ENCODE data around the gene DGKG. TPM values are rescaled to one million over a fixed set of nuclear protein-coding genes. Genes with fewer than 3 reads are reported as not detected.

DGKG gene
- polyA plus RNA-seq, 3 donors = 4.2 to 9.2 (median 4.3) TPM

DNA sequence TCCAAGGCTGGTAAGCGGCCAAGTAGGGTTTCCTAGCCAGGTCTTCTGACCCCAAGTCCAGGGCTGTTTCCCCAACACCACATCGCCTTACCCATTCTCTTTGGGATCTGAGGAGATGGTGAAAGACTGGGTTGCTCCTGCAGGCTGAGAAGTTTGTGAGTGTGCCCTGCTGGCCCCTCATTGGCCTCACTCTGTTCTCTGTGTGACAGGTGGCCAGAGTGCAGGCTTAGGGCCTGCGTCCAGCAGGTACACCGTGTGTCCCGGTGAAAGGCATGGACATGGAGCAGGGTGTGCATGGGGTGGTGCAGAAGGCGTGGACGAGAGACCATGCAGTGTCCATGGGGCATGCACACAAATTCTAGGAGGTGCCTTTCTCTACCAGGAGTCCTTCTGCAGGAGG, 91.3 kb downstream of the DGKG start:
- no peak for DNase-seq
- 98% methylated on average over 5 of the region's 7 CpGs for WGBS (ENCODE audit: insufficient coverage)
- H3K4me3 Mint-ChIP-seq = no peak overlapping the region
- H3K4me1 Mint-ChIP-seq = no peaks in the 10 kb centered on the region
- no peak for TF ChIP-seq CTCF (IDR thresholded peaks at IDR 0.05)
- no peaks in the 10 kb centered on the region for H3K27me3 Mint-ChIP-seq (ENCODE audit: low read depth in 3 of 3)
- Histone ChIP-seq H3K4me2 (replicated peaks; ENCODE audit: extremely low read depth, low read length, poor library complexity, severe bottlenecking) (no peak overlapping the region), H3K4me3 (replicated peaks in 1 of 3; ENCODE audit: low read depth in 2 of 3, low read length in 3 of 3) (no peak overlapping the region), H3K9me3 (replicated peaks in 1 of 2; ENCODE audit: control insufficient read depth in 1 of 2, insufficient read depth in 1 of 2, low read length in 2 of 2) (no peaks in the 10 kb centered on the region), H4K20me1 (ENCODE audit: insufficient read depth, low read length) (no peaks in the 10 kb centered on the region), H3K27me3 (ENCODE audit: control insufficient read depth in 2 of 2, insufficient read depth in 2 of 2, low read length in 2 of 2) (no peaks in the 10 kb centered on the region), H3K27ac (ENCODE audit: low read depth in 1 of 2, low read length in 2 of 2) (no peak overlapping the region), H2AFZ (ENCODE audit: insufficient read depth, low read depth, low read length, poor library complexity, severe bottlenecking) (no peak overlapping the region), H3K4me1 (ENCODE audit: control insufficient read depth in 1 of 2, insufficient read depth in 2 of 2, low read length in 2 of 2) (no peaks in the 10 kb centered on the region), H3K9ac (ENCODE audit: insufficient read depth, low read length, poor library complexity, severe bottlenecking) (no peak overlapping the region), H3K36me3 (replicated peaks in 1 of 2; ENCODE audit: control insufficient read depth in 1 of 2, insufficient read depth in 2 of 2, low read length in 2 of 2) (peaks cover 74 to 87% of the 10 kb centered on the region in 2 donors), H3K79me2 (ENCODE audit: insufficient read depth, low read length) (no peaks in the 10 kb centered on the region)
- intact Hi-C loops (cut with micrococcal nuclease) = no loop called here
- H3K36me3 Mint-ChIP-seq = peaks cover 67 to 86% of the 10 kb centered on the region in 2 donors
- H3K27ac Mint-ChIP-seq = no peak overlapping the region
- H3K9me3 Mint-ChIP-seq = no peaks in the 10 kb centered on the region

DNA sequence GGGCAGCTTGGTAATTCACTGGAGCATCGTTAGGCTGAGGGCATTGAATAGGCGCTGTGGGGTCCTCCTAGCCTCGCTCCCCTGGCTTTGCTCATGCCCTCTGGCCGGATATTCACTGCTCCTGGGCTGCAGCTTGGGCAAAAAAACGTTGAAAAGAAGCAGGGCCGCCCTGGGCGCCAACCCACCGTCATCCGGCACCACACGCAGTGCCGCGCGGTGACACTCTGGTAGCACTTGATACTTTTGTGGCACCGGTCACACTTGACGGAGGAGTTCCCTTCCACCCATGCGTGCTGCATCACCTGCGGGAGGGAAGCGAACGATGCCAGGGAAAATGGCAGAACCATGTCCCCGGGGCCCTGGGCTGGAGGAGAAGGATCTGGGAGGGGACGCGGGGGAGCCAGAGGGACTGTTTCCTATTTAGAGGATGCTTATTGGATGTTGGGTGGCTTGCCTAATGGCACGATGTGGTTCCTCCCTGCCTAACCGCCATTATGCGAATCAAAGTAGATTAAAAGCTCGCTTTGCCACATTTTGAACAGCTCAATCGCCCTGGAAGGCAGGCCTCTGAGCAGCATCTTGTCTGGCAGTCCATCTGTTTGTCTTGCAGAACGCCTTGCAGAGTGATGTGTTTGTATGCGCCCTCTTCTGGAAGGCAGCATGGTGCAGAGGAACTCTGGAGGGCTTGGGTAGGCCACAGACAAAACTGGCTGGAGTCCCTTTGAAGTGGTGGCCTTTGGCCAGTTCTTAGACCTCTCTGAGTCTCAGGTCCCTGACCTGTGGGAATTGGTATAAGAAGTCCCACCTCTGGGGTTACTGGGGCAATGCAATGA, 93.2 kb downstream of the DGKG start:
- Mint-ChIP-seq H3K4me1 (no peaks in the 10 kb centered on the region), H3K27ac (peak overlapping the region in 2 of 7 donors; percentile 20 to 63), H3K4me3 (no peak overlapping the region), H3K36me3 (peaks cover 71 to 94% of the 10 kb centered on the region in 2 donors), H3K9me3 (no peaks in the 10 kb centered on the region), H3K27me3 (ENCODE audit: low read depth in 3 of 3) (no peaks in the 10 kb centered on the region)
- Histone ChIP-seq H4K20me1 (ENCODE audit: insufficient read depth, low read length) (no peaks in the 10 kb centered on the region), H3K9ac (ENCODE audit: insufficient read depth, low read length, poor library complexity, severe bottlenecking) (no peak overlapping the region), H3K79me2 (ENCODE audit: insufficient read depth, low read length) (no peaks in the 10 kb centered on the region), H3K36me3 (replicated peaks in 1 of 2; ENCODE audit: control insufficient read depth in 1 of 2, insufficient read depth in 2 of 2, low read length in 2 of 2) (peaks cover 78 to 93% of the 10 kb centered on the region in 2 donors), H3K27ac (ENCODE audit: low read depth in 1 of 2, low read length in 2 of 2) (no peak overlapping the region), H3K27me3 (ENCODE audit: control insufficient read depth in 2 of 2, insufficient read depth in 2 of 2, low read length in 2 of 2) (no peaks in the 10 kb centered on the region), H3K4me3 (replicated peaks in 1 of 3; ENCODE audit: low read depth in 2 of 3, low read length in 3 of 3) (no peak overlapping the region), H3K4me1 (ENCODE audit: control insufficient read depth in 1 of 2, insufficient read depth in 2 of 2, low read length in 2 of 2) (no peaks in the 10 kb centered on the region), H2AFZ (ENCODE audit: insufficient read depth, low read depth, low read length, poor library complexity, severe bottlenecking) (no peak overlapping the region), H3K4me2 (replicated peaks; ENCODE audit: extremely low read depth, low read length, poor library complexity, severe bottlenecking) (no peak overlapping the region), H3K9me3 (replicated peaks in 1 of 2; ENCODE audit: control insufficient read depth in 1 of 2, insufficient read depth in 1 of 2, low read length in 2 of 2) (no peaks in the 10 kb centered on the region)
- WGBS (ENCODE audit: insufficient coverage) = 95% methylated on average over 28 of the region's 29 CpGs
- no peak for DNase-seq
- intact Hi-C loops (cut with micrococcal nuclease) = no loop called here
- no peak for TF ChIP-seq CTCF (IDR thresholded peaks at IDR 0.05)
